NCI-H128 (cell line): ENCODE measurements around the gene MATR3.
"Not testable (repeated sequence)": the region's sequence is repeated elsewhere in the genome, so short reads cannot be mapped to it uniquely, and the experiment has no call there.

Experiments used
- DNase-seq: peaks from one replicate; lab custom pipeline; 2025; ENCODE audit not compliant: unreplicated experiment; lab: John Stamatoyannopoulos, UW

The MATR3 gene

DNA sequence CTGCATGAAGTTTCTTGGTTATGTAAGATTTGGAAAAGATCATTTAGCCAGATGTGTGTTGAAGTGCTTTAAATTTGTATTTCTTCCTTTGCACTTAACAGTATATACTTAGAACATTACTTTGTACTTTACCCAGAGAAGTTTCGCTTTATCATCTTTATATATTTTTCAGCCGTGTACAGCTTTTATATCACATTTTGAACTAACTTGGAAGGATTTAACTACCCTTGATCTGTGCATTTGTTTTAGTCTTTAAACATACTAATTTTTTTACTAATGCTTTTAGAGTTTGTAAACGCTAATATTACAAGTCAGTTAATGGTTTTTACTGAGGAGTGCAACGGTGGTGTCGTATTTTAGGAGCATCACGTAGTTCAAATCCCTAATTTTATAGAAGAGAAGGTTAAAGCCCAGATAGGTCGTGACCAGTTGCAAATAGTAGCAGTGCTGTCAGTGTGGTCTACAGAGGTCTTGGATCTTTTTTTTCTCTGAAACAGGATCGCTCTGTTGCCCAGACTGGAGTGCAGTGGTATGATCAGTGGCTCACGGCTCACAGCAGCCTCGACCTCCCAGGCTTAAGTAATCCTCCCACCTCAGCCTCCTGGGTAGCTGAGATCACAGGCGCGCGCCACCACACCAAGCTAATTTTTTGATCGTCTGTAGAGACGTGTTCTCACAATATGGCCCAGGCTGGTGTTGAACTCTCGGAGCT is 2.0 kb downstream of the MATR3 start:
- DNase-seq = no peak

DNA sequence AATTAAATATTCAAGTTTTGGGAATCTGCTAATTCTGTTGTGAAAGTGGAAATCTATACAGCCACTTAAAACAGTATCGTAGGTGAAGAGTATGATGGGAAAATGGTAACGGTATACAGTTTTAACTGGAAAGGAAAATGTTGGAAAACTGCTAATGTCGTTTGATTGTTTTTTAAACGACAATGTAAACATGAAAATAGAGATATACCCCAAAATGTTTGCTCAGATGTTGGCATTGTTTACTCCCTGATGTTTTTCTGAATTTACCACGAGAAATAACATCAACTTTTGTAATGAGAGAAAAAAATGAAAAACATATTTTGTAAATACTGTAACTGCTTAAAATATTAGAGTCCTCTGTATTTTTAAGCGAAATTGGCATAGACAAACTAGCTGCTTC is 2.7 kb downstream of the MATR3 start:
- DNase-seq = no peak

DNA sequence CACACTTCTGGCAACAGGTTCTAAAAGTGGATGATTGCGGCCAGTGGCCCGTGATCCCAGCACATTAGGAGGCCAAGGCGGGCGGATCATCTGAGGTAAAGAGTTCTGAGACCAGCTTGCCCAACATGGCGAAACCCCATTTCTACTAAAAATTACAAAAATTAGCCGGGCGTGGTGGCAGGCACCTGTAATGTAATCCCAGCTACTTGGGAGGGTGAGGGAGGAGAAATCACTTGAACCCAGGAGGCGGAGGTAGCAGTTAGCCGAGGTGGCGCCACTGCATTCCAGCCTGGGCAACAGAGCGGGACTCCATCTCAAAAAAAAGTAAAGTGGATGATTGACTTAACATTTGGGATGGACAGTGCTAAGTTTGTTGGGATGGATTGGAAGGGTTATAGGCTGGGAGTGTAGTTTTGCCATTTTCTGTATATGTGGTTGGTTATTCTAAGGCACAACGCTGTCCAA is 3.4 kb downstream of the MATR3 start:
- no peak for DNase-seq

DNA sequence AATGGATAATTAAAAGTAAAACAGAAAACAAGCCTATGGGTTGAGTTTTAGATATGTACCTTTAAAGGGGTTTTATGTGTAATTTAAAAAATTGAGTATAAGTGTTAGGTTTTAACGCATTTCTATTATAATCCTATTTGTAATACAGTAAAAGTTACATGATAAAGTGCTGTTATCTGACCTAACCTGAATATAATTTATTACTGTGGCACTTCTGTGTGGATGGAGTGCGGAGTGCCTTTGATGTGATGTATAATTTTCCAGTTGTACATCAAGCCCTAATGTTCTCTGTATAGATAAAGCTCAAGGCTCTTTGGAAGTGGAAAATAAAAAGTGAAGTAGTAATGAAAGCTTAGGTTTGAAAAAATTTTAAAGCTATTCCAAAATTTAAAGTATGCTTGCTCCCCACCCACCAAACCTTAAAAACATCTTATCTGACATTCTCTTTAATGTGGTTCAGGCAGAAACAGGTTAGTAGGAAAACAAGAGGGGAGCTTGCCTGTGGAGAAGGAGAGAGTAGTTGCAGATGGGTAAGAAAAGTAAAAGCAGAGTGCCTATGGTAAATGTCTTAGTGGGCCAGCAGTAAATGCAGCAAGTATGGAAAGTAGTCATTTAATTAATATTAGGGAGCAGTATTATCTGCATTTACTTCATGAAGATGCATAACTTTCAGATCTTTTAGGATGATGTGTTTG is 4.0 kb downstream of the MATR3 start:
- DNase-seq = no peak

DNA sequence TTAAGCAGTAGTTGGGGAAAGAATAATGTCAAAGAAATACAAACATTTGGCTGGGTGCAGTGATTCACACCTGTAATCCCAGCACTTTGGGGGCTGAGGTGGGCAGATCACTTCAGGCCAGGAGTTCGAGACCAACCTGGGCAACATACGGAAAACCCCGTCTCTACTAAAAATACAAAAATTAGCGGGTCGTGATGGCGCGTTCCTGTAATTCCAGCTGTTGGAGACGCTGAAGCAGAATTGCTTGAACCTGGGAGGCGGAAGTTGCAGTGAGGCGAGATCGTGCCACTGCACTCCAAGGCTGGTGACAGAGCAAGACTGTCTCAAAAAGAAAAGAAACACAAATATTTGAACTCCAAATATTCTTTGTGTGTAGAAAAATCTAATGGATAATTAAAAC is 4.7 kb downstream of the MATR3 start:
- no peak for DNase-seq

DNA sequence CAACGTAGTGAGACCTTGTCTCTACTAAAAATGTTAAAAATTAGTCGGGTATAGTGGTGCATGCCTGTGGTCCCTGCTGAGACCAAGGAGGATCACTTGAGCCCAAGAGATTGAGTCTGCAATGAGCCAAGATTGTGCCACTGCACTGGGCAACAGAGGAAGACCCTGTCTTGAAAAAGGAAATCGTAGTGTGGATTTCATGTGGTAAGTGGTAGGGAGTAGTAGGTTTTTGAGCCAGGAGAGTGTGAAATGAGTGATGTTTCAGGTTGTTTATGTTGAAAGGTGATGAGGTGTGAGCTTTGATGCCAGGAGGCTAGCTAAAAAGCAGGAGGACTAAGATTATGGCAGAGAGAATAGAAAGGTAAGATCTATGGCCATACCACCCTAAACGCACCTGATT is 5.9 kb downstream of the MATR3 start:
- no peak for DNase-seq

DNA sequence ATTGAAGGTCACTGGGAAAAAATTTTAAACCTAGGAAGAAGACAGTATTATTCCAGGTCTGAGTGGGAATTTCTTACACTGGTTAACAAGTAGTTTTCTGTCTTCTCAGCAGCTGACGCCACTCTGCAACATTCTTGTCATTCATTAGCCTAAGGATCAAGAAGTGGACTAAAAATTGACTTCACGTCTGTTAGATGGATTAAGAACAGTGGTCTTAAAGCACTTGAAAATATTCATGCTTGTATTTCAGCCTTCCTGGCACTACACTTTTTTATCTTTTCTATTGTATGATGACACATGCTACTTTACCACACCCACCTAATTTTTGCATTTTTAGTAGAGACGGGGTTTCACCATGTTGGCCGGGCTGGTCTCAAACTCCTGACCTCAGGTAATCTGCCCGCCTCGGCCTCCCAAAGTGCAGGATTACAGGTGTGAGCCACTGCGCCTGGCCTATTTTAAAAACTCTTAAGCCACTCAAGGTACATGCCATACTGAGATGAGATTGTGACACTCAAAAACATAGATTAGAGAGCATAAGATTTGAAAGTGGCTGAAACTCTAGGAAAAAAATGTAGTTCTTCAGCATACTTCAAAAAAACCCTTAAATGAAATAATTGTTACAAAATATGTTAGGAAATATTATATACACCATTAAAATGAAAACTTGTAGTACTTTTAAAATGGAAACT is 8.4 kb downstream of the MATR3 start:
- no peak for DNase-seq

DNA sequence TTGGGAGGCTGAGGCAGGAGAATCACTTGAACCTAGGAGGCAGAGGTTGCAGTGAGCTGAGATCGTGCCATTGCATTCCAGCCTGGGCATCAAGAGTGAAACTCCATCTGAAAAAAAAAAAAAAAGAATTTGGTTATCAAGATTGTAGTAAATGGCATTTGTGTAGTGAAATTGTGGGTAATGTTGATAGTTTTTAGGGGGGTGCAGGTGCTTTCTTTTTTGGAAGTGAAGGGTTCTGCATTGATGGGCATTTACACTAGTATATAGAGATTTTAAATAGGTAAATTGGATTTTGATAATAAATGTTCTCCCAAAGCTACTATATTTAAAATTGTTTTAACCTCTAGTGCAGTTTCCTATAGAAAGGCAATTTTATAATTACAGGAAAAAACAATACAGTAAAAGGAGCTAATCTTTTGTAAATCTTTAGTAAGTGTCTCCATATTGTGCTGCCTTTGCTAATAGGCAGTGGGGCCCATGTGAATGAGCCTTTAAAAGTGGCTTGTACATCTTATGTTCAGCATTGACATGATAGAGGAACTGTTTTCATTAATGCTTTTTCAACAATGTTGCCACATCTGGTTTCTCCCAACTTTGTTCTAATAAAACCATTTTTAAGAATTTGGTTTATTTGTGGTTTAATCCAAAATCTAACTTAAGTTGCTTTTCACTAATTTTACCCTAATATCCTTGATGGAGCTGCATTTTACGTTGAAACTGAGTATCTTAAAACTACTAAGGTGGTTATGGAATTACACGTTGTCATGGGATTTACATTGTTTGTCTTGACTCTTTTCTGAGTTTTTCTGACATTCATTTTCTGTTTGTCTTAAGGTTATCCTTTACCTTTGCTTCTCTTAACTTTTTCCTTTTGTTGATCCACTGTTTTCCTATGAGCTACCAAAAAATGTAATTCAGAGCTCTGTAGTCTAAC is 11.1 kb downstream of the MATR3 start:
- no peak for DNase-seq

DNA sequence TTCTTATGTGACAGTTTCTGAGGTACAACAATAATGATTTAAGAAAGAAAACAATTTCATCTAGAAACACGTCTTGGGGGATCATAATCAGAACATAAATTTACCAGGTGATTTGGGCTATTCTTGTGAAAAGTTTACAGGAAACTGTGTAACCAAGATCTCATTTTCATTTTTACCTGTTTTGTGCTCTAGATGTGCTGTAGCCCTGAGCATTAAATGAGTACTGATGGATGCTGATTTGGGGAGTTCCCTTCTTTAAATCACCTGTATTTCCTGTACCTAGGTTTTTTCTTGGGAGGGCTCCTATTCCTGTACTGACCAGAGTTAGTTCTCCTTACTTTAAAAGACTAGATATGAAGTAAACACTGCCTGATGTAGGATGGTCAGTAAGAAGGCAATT is 12.7 kb downstream of the MATR3 start:
- no peak for DNase-seq

DNA sequence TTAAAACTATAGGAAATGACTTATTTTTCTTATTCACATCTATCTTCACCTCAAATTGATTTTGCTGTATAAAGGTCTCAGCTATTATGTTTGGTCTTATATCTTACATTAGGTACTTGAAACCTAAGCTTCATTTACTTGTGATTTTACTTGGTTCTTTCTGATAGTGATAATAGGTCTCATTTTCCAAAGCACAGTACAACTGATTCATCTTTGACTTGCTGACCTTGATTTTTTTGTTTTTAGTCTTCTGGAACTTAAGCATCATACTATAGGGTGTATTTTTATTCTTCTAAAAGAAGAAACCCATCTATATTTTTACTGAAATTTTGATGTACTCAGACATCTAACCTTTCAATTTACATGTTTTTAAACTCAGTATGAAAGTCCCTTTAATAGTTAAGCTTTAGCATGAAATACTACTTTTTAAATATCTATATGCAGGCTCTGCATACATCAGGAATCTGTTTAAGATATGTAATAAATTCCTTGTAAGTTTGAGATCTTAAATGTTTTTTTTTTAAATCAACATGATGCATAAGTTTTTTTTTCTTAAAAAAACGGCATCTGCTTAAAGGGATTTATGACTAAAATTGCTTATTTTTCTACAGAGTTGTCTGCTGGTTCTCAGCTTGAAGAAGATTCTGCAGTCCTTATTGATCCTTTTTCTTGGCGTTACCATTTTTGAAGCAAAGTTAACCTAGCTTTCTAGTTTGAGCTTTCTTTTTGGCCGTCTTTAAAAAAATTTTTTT is 13.3 kb downstream of the MATR3 start:
- DNase-seq = no peak

DNA sequence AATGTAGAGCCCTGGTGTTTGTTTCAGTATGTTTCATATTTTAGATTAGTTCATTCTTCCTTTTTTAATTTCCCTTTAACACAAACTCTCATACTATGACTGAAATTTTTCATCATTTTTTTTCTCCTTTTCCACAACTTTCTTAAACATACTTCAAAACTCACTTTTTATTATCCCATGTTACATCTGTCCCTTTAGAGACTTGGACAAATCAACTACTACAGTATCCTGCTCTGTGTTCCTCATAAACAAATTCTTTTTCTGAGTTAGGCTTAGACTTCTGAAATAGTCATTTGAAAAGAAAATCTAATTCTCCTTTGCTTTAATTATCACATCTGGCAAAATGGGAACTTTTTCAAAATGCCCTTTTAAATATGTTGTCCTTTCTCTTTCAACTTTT is 15.3 kb downstream of the MATR3 start:
- DNase-seq = no peak

DNA sequence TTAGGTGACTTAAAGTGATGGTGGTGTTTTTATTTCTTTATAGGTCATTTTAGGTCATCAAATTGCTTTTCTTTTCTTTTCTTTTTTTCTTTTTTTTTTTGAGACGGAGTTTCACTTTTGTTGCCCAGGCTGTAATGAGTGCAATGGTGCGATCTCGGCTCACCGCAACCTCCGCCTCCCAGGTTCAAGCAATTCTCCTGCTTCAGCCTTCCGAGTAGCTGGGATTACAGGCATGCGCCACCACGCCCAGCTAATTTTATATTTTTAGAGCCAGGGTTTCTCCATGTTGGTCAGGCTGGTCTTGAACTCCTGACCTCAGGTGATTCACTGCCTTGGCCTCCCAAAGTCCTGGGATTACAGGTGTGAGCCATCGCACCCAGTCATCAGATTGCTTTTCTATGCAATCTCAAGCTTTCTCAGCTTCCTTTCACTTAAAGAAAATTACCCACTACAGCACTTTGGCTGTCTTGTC is 17.2 kb downstream of the MATR3 start:
- not testable (repeated sequence) for DNase-seq

DNA sequence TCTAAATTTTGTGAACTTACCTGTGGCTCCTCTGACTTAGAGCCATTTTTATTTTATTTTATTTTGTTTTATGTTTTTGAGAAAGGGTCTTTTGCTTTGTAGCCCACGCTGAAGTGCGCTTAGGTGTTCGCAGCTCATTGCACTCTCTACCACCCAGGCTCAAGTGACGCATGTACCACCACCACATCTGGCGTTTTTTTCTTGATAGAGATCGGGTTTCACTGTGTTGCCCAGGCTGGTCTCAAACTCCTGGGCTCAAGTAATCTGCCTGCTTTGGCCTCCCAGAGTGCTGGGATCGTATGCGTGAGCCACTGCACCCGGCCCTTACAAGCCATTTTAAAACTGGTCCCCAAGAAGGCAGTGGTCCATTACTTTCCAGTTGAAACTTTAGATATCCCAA is 18.5 kb downstream of the MATR3 start:
- DNase-seq = peak; percentile 5

DNA sequence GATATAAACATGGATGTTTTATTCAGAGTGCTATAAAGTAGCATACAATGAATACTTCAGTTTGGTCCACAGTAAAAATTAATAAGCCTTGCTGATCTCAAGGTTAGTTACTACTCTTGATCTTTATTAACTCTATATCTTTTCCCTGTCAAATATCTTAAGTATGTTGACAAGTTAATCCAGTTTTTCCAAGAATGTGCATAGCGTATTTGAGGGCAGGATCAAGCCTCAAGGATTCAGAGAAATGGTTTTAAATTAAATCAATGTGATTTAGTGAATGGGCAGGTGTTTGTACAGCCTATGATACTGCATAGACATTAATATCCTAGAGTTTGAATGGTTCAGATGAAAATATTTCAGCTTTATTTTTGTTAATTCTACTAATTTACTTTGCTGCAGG is 20.7 kb downstream of the MATR3 start:
- DNase-seq = no peak

DNA sequence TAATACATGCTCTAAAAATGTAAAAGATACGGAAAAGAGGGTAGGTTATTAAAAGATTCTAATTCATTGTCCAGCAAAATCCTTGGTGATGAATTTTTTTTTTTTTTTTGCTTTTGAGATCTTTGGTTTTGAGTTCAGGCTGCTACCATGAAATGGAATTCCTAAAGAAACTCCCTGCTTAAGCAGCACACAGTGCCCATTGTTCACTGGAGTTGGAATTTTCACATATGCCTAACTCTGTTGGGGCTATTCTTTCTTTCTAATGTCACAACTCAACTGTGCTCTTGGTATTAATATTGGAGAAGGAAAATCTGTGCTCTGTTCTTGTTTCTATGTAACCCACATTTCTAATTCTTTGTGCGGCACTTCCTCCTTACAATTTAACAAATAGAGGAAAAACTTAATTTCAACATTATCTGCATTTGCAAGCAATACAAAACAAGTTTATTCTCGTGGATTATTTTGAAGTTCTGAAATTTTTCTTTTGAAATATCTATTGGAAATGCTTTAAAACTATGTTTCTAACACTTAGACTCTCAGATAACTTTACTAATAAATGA is 21.6 kb downstream of the MATR3 start:
- DNase-seq = no peak

DNA sequence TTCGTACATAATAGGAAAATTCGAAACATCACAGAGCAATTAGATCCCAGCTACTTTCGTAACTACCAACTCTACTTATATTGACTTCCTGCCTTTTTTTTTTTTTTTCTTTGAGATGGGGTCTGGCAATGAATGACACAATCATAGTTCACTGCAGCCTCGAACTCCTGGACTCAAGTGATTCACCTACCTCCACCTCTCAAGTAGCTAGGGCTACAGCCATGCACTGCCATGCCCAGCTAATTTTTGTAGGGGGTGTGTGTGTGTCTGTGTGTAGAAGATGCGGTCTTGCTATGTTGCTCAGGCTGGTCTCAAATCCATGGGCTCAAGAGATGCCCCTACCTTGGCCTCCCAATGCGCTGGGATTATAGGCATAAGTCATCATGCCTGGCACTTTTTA is 42.3 kb downstream of the MATR3 start:
- DNase-seq = no peak

DNA sequence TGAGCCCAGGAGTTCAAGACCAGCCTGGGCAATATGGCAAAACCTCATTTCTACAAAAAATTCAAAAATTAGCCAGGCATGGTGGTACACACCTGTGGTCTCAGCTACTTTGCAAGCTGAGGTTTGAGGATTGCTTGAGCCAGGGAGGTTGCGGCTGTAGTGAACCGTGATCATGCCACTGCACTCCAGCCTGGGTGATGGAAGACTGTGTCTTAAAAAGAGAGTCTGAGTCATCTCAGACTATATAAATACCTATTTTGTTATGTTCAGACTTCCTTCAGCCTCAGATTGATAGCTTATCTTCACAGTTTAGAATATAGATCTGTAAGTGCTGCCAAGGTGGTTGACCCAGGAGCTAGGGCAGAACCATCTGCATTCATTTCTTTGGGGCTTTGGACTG is 46.5 kb downstream of the MATR3 start:
- no peak for DNase-seq

DNA sequence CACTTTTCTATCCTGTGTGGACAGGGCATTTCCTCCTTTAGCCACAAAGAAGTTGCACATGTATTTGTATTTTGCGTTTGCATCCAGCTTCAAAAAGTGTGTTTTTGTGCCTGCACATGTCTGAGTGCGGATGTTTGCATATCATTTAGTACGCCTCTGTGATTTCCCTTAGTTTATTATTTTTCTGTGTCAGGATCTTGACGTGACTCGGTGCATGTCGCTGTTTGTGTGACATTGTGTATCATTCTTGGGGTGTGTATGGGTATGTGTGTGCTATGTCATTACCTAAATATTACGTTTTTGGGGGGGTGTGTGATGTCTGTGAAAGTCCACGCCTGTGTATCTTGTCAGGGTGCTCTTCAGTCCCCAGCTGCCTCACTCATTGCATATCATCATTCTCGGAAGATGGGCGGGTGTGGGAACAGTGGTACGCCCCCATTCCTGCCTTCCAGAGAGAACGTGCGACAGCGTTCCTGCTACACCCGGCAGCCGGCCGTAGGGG is 47.7 kb downstream of the MATR3 start:
- no peak for DNase-seq

DNA sequence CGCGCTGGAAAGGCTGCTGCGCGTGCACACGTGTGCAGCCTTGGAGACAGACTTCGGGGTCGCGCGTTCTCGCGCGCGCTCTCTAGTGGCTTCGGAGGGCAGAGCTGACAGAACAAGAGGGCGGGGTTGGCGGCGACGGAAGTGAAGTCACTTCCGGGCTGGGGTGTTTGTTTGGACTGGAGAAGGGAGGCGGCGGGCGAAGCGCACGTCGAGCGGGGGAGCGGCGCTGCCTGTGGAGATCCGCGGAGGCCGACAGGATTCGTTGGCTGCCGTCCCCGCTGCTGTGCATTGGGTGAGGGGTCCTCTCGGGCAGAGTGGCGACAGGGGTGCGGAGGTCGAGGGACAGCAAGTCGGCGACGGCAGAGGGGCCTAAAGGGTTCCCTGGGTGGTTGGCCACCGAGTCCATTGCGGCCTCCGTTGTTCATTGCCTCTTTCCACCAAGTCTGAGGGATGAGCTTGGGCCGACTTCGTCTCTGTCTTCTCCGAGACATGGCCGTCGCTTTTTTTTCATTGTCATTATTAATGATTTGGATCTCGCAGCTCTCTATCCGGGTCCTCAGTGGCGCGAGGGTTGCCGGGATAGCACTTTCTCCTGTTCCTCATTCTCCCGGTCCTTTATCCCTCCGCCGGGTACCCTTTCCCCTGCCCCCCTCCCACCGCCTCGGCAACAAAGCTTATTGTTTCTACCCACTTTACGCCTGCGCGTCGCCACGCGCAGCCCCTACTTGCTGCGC is 48.3 kb downstream of the MATR3 start, which contains the start of gene PAIP2:
Gene PAIP2 (plus strand): TSS at position 166 of the 734 bp plus-strand sequence. CDS start 21,931 bp downstream, outside the sequence.
- peak; percentile 85 for DNase-seq
